SK-N-SH (cell line): ENCODE results near the gene KANSL3.

Source experiments
- CTCF ChIP-seq: fragments of 200-600 bp; sonication (generic); IDR thresholded peaks from 2 replicates; pipeline ENCODE4 v1.6.1; 2017; ENCODE audit warnings: antibody characterized with exemption, mild to moderate bottlenecking, moderate library complexity
- EP300 ChIP-seq, 2 experiments: IDR thresholded peaks; 2 replicates each; pipeline versions ENCODE4 v1.4.0 to v1.6.1; 2012; ENCODE audit warnings: borderline replicate concordance in 1 of 2, low read depth in 1 of 2, low read length in 1 of 2
- FOXM1 ChIP-seq: IDR thresholded peaks from 2 replicates; pipeline ENCODE4 v1.4.0; 2012; ENCODE audit warnings: low read depth, mild to moderate bottlenecking
- GABPA ChIP-seq: IDR thresholded peaks from 2 replicates; pipeline ENCODE4 v1.4.0; 2012; ENCODE audit warnings: low read depth, mild to moderate bottlenecking
- MXI1 ChIP-seq: IDR thresholded peaks from 2 replicates; pipeline ENCODE4 v1.6.1; 2012; ENCODE audit warnings: mild to moderate bottlenecking, low read depth, low read length, improper control_type of control experiment
- NFIC ChIP-seq: IDR thresholded peaks from 2 replicates; pipeline ENCODE4 v1.4.0; 2012; ENCODE audit warnings: borderline replicate concordance
- PBX3 ChIP-seq: IDR thresholded peaks from 2 replicates; pipeline ENCODE4; 2012
- REST ChIP-seq: IDR thresholded peaks from 2 replicates; pipeline ENCODE4 v1.6.1; 2012; ENCODE audit warnings: mild to moderate bottlenecking, low read depth, low read length, moderate library complexity
- RFX5 ChIP-seq: IDR thresholded peaks from 2 replicates; pipeline ENCODE4 v1.6.1; 2012; ENCODE audit warnings: mild to moderate bottlenecking, improper control_type of control experiment, low read length
- RXRA ChIP-seq: IDR thresholded peaks from 2 replicates; pipeline ENCODE4 v1.4.0; 2012; ENCODE audit warnings: low read depth, mild to moderate bottlenecking, borderline replicate concordance
- SMC3 ChIP-seq: IDR thresholded peaks from 2 replicates; pipeline ENCODE4 v1.6.1; 2012; ENCODE audit warnings: low read depth, low read length, improper control_type of control experiment
- TF ChIP-seq, protein P1 (sequence below): fragments of 150-350 bp; IDR thresholded peaks from 2 replicates; pipeline ENCODE4 v1.6.1; 2016; ENCODE audit warnings: mild to moderate bottlenecking, low read depth, low read length

- TF ChIP-seq CTCF (no peak), FOXM1 (no peak), RFX5 (no peak), EP300 (IDR thresholded peaks at IDR 0.05; ENCODE audit: borderline replicate concordance in 1 of 2, low read depth in 1 of 2, low read length in 1 of 2) (no peak), RXRA (no peak), PBX3 (no peak), NFIC (no peak), REST (no peak), GABPA (no peak), SMC3 (no peak), MXI1 (no peak)
- TF ChIP-seq, protein P1, sequence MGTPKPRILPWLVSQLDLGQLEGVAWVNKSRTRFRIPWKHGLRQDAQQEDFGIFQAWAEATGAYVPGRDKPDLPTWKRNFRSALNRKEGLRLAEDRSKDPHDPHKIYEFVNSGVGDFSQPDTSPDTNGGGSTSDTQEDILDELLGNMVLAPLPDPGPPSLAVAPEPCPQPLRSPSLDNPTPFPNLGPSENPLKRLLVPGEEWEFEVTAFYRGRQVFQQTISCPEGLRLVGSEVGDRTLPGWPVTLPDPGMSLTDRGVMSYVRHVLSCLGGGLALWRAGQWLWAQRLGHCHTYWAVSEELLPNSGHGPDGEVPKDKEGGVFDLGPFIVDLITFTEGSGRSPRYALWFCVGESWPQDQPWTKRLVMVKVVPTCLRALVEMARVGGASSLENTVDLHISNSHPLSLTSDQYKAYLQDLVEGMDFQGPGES: no peak
Measured at GRCh38 chr2:96596596-96596995, 41.5 kb downstream of the KANSL3 start.
